ENCODE data around the gene ZIC4.

The ZIC4 gene

DNA sequence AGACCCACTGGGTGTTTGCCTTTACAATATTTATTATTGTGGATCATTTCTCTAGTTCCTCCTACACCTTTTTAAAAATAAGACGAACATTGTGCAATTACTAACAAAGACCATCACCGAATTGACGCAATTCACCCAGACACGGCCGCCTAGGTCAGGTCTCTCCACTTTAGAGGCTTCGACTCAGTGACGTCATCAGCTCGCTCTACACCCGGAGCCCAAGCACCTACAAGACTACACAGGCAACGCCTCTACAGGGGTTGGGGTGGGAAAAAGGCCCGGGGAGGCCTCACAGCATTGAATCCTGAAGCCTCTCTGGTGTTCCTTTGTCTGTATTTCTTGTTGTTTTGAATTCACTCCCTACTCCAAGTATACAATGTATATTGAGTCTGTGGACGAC lies 16.6 kb downstream of the ZIC4 start:
- DNase-seq: no peak

DNA sequence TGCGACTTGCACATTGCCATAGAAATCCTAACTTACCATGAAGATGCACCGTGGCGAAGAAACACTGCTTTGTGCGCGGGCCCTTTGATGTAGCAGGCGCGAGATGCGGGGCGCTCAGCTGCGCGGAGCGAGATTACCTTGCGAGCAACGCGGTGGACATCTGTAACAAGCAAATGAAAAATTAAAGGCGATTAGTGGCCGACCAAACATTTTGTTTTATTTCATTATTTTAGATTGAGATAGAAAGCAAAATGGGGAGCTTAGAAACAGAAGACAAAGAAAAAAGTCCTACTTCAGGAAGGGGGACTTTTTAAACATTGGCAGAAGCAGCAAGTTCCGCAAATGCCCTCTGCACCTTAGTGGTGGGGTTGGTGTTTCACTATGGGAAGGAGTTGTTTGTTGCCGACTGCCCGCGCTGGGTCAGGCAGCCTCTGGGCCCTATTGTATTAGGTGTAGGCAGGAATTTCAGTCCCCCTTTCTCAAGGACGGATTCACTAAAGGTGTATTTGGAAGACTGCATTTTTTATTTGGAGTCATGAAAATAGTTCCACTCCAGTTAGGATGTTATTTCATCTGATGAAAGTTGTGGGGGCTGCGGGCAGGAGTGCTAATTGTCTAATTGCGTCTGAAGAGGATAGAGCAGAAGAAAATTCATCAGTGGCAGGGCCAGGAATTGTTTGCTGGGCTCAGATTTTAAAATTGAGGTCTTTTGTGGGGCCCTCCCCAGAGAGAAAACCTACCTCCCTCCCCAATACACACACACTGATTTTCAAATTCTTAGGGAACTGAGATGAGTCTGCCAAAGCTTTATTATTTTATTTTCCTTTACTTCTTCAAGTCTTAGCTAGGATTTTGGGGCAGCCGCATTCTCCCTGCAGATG lies 17.4 kb downstream of the ZIC4 start:
- DNase-seq: no peak

DNA sequence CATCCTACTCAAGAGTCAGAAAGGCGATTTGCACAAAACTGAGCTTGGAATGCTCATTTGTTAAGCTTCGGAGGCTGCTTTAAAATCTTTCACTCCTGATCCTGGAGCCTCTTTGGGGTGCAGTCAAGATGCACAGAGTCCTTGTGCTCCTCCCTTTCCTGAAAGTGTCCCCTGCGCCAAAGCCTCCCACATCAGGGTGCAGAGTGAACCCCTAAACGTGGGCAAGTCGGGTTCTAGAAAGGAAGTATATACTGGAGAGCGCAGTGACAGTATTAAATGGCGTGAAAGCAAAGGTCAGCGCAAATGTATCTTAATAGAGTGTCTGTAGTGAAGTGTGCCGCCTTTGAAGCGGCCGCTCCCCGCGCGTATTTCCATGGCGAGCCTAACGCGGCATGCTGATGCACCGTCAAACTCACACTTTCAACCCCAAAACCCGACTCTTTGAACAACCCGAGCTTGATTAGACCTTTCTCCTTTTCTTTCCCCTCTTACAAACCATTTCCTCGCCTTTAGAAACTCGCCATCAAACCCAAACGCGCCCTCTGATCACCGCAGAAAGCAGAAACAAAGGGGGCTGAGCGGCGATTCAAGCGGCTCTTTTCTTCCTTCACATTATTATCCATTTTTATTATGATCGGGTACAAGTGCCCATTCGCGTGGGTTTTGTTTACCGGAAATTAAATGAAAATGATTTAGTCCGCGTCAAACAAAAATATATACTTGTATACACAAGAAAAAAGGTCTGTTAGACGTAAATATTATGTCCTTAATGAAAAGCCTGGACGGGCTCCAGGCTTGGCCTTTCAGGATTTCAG lies 18.3 kb downstream of the ZIC4 start:
- DNase-seq: no peak

DNA sequence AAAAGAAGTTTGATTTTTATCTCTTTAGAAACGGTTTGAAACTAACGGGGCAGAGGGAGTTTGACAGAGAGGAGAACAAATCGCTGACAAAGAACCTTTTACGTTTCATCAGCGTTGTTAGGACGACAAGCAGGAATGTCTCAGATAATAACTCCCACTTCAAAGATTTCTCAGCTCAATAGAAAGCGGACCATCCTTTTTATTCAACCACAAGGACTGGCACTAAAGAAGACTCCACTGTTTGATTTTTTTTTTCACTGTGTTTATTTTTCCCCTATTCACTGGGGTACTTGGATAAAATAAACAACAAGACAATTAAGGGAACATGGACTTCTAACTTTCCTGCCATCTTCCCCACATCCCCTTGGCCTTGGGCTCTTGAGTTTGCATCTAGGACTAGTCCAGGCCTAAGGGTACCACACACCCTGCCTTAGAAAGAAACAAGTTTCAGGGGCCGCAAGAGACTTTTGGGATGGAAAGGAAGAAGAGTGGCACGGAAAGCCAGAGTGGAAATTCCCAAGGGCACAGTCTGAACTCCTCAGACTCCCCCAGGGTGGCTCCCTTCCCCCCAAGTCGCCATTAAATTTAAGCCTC lies 19.0 kb downstream of the ZIC4 start:
- no peak for DNase-seq

DNA sequence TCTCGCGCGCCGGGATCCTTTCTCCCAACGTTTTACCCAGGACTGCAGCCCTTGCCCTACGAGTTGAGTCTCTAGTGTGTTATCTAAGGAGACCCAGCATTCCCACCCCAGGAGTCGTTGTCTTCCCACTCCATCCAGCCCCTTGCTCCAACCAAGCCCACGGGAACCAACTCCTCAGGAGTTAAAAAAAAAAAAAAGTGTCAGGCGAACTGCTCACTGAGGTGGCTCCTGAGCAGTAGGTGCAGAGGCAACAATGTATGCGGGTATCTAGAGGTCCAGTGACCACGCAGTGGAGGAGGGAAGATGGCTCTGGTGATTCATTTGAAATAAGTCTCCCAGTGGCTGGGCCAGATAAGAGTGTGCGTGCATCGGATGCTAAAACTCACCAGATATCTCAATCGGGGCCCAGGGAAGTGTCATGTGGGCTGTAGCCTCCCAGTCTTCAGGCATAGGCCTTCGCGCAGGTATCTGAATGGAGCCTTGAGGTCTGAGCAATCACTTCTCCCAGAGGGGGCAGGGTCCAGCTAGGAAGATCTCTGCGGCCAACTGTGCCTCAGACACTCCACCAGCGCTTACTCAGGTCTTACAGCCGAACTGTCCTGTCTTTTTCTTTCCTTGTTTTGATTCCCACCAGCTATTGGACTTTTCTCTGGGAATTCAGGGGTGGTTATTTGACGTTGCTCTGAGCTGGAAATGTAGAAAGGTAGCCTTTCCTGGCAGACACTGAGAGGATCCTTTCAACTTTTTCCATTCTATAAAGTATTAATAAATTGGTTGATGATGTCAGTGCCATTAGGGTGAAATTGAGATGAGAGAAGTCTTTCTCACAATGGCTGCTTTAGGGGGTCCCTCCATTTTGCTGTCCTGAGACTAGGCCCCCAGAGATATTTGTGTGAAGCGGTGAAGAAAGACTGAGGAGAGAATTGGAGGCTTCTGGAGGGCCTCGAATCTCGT lies 21.0 kb downstream of the ZIC4 start:
- DNase-seq: no peak

DNA sequence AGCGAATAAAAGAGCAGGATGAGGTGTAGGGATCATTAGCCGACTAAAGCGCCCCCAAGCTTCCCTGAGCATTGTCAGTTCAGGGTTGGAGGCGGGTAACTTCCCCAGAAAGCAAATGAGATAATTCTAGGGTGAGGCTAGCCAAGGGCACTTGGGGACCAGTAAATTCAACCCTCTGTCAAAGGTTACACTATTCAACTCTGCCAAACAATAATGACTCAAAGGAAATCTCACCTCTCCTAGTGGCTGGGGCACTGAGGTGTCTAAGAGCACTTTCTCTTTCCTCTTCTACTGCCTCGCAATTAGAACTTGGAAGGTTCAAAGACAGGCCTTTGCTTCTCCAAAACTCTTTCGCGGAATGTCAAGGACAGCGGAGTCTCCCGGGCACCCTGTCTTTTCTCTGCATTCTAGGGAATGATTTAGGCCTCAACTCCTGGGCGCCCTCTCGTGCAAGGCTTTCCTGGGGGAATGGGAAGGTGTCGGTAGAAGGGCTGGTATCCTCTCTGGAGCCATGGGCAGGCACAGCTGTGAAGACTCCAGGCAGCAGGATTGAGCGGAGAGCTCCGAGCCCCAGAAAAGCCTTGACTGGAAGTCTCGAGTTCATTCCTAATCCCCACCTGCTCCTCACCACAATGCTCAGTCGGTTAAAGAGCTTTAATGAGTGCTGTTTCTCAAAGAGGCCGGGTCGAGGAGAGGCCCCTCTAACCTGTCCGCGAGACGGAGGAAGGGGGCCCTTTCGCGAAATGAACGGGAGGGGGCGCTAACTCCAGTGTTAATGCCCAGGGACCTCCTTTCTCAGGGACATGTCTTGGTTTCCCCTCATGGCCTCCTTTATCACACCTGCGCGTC lies 21.9 kb downstream of the ZIC4 start:
- DNase-seq: no peak

DNA sequence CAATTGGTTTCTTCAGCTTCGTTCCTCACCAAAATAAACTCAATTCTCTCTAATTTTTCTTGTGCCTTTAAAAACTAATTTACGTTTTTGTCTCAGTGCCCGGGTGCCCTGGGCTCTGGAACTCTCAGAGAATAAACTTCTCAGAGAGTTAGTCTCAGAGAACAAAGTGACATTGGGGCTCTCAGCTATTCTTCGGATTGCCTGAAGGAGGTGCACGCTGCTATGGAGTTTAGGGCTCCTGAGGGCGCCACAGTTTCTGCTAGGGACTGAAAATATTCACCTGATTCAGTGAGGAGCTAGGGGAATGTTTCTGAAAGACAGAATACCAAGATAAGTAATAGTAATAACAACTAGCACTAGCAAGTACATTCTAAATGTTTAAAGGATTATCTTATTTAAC lies 22.7 kb downstream of the ZIC4 start:
- no peak for DNase-seq

DNA sequence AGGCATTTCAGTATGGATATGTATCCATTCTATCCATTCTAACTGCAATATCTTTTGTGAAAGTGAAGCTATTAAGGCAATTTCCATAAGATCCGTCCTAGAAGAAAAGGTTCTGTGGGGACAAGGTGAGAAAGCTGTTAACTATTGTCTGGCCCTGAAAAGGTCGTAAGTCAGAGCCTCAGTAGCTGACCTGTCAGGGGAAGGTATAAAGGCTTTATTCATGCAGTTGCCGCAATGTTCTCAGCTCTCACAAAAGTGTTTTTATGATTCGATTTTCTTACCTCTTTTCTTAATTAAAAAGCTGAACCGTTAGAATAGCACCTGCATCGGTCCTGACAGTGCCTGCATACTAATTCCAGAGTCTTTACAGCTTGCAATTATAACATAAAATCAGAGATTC lies 24.7 kb downstream of the ZIC4 start:
- no peak for DNase-seq

DNA sequence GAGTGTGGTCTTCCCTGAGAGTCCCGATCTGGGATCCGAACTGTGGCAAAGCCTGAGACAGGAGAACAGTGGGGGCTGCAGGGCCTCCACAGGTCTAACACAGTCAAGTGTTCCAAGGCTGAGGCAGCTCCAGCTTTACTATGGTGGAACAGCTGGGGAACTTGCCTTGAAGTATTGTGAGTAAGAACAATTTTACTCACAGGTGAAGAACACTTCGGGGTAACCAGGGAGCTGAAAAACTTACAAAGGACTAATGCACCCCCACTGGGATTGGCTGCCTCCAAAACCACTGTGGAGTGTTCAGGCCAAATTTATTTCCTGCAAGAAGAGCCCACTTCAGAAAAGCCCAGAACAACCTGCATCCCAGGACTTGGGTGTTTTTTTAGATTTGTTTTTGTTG lies 25.4 kb downstream of the ZIC4 start:
- DNase-seq: no peak

DNA sequence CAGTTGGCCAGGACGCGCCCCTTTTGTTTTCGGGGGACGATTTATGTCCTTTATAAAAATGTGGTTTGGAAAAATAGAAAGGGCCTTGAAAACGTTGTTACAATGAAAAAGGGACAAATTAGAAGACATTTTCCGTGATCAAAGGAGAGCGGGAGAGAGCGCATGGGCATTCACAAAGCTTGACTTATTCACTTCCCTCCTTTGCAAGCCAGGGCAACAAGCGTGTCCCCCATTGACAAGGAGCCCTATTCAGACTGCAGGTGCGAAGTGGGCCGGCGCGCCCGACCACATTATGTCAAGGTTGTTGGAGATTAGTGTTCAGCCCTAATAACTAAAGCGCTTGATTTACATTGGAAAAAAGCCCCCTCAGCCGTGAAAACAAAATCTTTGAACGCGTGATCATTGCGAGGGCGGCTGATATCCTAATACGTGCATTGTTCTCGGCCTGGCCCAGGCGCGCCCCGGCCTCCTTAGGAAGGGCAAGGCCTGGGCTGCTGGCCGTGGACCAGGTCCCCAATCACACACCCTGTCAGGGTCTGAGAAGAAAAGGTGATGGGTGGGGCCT lies 25.9 kb downstream of the ZIC4 start:
- DNase-seq: no peak

DNA sequence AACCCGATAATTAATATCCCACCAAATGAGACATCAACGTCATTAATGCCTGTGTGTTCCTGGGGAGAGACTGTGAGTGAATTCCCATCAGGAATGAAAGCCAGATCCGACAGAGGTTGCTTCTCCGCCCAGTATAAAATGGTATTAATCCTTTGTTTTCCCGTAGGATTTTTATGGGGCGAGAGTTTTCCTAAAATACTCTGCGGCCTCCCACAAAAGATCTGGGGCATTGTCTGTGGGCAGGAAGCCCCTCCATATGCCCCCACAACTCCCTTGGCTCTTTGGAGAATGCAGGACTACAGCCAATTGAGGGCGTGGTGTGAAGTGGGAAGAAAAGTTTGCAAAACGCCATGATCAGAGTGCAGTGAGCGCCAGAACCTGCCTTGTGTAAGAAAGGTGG lies 26.7 kb downstream of the ZIC4 start:
- no peak for DNase-seq

DNA sequence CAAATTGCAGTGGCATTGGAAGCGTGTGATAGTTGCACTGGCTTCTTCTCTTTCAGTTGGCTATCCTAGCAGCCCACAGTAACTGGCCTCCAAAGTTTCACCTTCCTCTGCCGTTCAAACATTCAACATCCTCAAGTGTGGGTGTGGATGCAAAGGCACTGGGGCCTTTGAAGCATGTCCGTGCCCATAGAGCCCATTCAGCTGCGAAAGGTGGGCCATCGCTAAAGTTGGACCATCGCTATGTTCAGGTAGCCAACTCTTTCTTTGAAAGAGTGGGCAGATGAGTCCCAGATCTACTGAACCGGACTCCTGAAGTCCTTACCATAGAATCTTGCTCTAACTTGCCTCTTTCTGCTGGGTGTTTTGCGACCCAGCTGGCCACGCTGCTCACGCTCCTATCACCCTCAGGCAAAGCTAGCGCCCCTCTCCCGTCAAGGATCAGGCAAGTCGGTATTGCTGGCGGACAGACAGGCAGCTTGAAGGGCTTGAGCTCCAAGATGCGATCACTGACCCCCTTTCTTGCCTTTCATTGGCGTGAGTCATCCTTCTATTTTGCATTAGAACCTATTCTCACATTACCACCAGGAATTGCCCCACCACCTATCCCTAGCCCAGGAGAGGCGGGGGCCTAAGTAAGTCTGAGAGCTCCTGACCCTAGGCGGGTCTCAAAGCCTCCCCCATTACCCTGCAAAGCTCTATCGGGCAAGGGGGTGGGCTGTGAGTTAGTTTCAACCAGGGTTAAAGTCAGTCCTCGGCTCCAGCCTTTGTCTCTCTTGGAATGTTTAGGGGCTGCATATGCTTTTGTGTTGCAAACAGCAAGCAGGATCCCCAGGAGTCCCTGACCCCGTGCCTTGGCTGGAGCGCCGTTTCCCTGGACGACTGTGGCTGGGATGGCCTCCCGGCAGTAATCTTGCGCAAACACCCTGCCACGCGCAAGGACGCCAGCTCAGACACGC lies 28.7 kb downstream of the ZIC4 start:
- DNase-seq: no peak

DNA sequence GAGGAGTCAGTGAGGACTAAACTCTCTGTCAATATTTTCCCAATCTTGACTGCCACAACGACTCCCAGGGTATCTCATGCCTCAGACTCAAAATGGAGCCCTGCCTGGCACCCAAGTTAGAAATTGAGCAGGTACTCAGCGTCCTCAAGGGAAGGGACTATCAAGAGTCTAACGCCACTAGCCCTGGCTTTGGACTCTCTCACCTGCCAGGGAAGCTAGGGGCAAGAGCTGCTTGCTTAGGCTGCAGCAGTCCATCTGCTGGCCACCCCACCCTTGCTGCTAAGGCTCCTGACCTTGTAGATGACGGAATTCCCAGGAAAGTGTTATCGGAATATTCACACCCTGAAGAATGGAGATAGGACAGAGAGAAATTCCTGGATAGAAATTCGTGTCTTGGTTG lies 33.0 kb downstream of the ZIC4 start:
- no peak for DNase-seq

DNA sequence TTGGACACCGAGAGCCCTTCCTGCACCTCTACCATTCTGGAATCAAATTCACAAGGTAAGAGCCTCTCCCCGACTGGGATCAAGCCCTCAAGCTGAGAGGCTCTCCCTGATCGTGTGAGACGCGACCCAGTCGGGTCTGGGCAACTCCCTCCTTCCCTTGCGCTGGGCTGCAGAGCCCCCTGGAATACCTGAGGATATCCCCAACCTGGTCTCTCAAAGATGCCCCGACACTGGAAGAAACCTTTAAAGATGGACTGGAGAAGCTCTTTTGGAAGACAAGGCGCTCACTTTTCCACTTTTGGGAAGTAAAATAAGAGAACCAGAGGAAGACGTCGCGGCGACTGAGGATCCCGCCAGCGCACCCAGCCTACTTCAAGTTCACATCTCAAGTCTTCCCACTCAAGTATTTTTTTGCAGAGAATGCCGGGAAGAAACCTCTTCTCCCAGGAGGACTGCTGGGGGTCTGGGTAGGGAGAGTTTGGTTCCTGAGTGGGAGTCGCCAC lies 33.8 kb downstream of the ZIC4 start:
- no peak for DNase-seq

DNA sequence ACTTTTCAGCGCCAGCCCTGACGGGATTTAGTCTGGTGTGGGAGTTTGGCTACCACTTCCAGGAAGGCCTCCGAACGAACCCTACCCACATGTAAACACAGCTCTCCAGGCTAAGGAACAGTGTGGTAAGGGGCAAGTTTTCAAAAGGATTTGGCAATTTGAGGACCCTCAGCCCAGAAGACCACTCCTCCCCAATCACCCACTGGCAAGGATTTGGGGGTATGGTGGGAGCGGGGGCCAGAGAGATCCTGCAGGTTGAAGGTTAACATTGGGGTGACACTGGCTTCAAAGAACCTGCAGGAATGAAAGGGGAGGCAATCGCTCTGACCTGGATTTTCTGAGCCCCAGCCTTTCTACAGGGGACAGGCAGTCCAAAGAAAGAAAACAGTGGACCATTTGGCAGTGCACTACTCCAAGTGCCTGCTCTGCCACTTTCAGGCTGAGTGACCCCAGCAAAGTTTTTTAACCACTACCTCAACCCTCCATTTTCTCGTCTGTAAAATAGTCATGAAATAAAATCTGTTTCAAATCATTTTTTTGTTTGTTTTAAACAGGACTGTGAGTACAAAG lies 34.5 kb downstream of the ZIC4 start:
- no peak for DNase-seq

DNA sequence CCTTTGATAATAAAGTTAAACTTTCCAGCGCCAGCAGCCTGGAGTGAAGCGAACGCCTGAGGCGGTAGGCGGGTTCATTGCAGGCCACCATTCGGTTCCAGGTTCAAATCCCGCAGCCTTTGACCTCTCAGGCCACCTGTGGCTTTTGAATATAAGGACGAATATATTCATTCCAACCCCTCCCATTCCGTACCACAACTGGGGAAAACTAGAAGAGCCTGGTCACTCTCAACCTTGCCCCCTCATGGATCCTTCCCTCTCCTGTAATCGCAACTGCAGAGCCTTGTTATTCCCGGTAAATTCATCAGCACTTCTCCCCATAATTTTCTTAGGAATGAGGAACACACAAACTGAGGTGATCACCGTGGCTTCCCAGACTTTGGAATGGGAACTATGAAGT lies 35.2 kb downstream of the ZIC4 start:
- DNase-seq: no peak

DNA sequence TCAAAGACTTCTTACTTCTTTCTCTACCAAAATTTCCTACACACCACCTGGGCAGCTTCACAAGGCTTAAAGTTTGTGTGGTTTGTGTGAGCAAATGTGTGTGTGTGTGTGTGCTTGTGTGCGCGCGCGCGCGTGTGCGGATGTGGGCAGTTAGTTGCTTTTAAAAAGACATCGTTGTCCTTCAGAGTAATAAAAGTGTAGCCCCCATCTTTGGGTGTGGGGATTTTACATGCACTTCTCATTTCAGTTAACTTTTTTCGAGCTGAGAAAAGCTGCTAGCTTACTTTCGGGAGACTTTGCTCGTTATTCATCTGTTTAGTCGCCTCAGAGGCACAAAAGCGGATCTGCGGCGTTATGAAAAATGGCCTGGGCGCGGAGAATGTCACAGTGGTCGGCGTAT lies 36.0 kb downstream of the ZIC4 start:
- no peak for DNase-seq

DNA sequence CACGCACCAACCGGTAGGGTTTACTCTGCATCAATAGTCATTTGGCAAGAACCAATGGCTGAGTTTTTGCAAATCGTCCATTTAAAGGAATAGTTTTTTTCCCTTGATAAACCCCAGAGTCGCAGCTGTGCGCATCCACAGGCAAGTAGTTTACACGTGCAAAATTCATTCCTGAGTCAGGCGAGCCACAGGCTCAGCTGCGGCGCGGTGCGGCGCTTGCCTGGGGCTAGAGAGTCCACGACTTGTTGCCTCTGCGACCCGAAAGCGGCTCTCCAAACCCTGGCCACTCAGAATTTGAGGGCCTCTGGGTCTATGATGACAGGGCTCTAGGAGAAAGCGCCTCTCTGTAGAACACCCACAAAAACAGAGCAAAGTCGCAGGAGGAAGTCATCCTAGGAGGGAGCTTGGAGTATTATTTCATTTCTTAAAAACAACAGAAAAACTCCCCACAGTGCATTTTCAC lies 36.7 kb downstream of the ZIC4 start:
- no peak for DNase-seq

DNA sequence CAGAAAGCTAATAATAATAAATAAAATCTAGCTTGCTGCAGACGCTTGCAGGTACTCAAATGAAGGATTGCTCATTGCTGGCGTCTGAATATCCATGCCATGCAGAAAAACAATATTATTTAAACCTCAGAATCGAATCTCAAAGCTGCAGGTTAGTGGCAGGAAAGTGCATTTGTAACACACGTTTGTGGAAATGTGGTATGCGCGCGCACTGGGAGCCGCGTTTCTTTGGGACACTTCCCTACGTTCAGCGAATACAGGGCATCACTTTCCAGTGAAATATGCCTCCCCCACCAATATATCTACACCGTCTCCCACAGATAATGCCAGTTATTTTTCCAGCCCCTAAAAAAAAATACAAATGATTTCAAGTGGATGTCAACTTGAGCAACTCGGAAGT lies 37.1 kb downstream of the ZIC4 start:
- no peak for DNase-seq

Data from MV-4-11 (cell line).